Memory B cell (primary cell): ENCODE results near the gene TXNDC8.
"Not testable (repeated sequence)": the region's sequence is repeated elsewhere in the genome, so short reads cannot be mapped to it uniquely, and the experiment has no call there.

ENCODE experiments used
- ATAC-seq: fragments of 150-1000 bp; cut with Tn5 transposase; 2 replicates; pipeline ENCODE4 v1.10.0; 2021; ENCODE audit warnings: low read depth, mild to moderate bottlenecking, moderate library complexity
- DNase-seq, 2 donors: peaks; one replicate each; pipeline ENCODE4 v3.0.0; 2022; ENCODE audit warnings: low spot score in 2 of 2
- H3K27ac Mint-ChIP-seq: one replicate; pipeline ENCODE4 v1.8.0; 2022; ENCODE audit warnings: mild to moderate bottlenecking, moderate library complexity, mixed read lengths
- H3K27me3 Mint-ChIP-seq: one replicate; pipeline ENCODE4 v1.8.0; 2022; ENCODE audit warnings: mixed read lengths
- H3K36me3 Mint-ChIP-seq: one replicate; pipeline ENCODE4 v1.8.0; 2022; ENCODE audit warnings: mild to moderate bottlenecking, mixed read lengths
- H3K4me1 Mint-ChIP-seq: one replicate; pipeline ENCODE4 v1.8.0; 2022; ENCODE audit warnings: mixed read lengths
- H3K4me3 Mint-ChIP-seq: one replicate; pipeline ENCODE4 v1.8.0; 2022; ENCODE audit warnings: mild to moderate bottlenecking, moderate library complexity, mixed read lengths
- H3K9me3 Mint-ChIP-seq: one replicate; pipeline ENCODE4 v1.8.0; 2022; ENCODE audit warnings: mixed read lengths

The TXNDC8 gene

GRCh38 chr9:110337727-110338126 is at the start of gene TXNDC8:
Gene TXNDC8 (minus strand): TSS chr9:110337863.
- Mint-ChIP-seq H3K4me3 (no peak within 1 kb of the TSS), H3K27me3 (peaks cover 2% of the 10 kb centered on the region), H3K36me3 (no peaks in the 10 kb centered on the region), H3K4me1 (peaks cover 3% of the 10 kb centered on the region), H3K27ac (no peak within 1 kb of the TSS), H3K9me3 (no peaks in the 10 kb centered on the region)
- no peak for DNase-seq
- no peak for ATAC-seq

GRCh38 chr9:110383491-110383890 is 45.8 kb upstream of the TXNDC8 start:
- H3K27me3 Mint-ChIP-seq: peaks cover 8% of the 10 kb centered on the region
- H3K27ac Mint-ChIP-seq: no peak overlapping the region
- H3K4me1 Mint-ChIP-seq: no peaks in the 10 kb centered on the region
- H3K36me3 Mint-ChIP-seq: no peaks in the 10 kb centered on the region
- ATAC-seq: no peak
- DNase-seq: no peak
- H3K9me3 Mint-ChIP-seq: peaks cover 2% of the 10 kb centered on the region
- no peak overlapping the region for H3K4me3 Mint-ChIP-seq

GRCh38 chr9:110382731-110383130 is 45.1 kb upstream of the TXNDC8 start:
- peaks cover 2% of the 10 kb centered on the region for H3K9me3 Mint-ChIP-seq
- H3K36me3 Mint-ChIP-seq: no peaks in the 10 kb centered on the region
- H3K27me3 Mint-ChIP-seq: peaks cover 12% of the 10 kb centered on the region
- no peak overlapping the region for H3K27ac Mint-ChIP-seq
- no peak overlapping the region for H3K4me3 Mint-ChIP-seq
- H3K4me1 Mint-ChIP-seq: no peaks in the 10 kb centered on the region
- ATAC-seq (no peak), DNase-seq (no peak)

GRCh38 chr9:110371411-110372007 is 33.8 kb upstream of the TXNDC8 start:
- Mint-ChIP-seq H3K27ac (no peak overlapping the region), H3K4me1 (no peaks in the 10 kb centered on the region), H3K36me3 (no peaks in the 10 kb centered on the region), H3K27me3 (no peaks in the 10 kb centered on the region), H3K4me3 (no peak overlapping the region), H3K9me3 (no peaks in the 10 kb centered on the region)
- no peak for DNase-seq
- ATAC-seq: no peak

GRCh38 chr9:110370315-110370714 is 32.7 kb upstream of the TXNDC8 start:
- ATAC-seq (no peak), DNase-seq (no peak)
- no peaks in the 10 kb centered on the region for H3K9me3 Mint-ChIP-seq
- no peaks in the 10 kb centered on the region for H3K4me1 Mint-ChIP-seq
- H3K36me3 Mint-ChIP-seq: no peaks in the 10 kb centered on the region
- no peak overlapping the region for H3K27ac Mint-ChIP-seq
- H3K4me3 Mint-ChIP-seq: no peak overlapping the region
- H3K27me3 Mint-ChIP-seq: no peaks in the 10 kb centered on the region

- Mint-ChIP-seq H3K4me1 (no peaks in the 10 kb centered on the region), H3K9me3 (no peaks in the 10 kb centered on the region), H3K27me3 (peaks cover 2% of the 10 kb centered on the region), H3K36me3 (no peaks in the 10 kb centered on the region), H3K27ac (no peak overlapping the region), H3K4me3 (no peak overlapping the region)
- DNase-seq: no peak
- no peak for ATAC-seq
Observed at GRCh38 chr9:110364451-110364850, 26.8 kb upstream of the TXNDC8 start.

GRCh38 chr9:110358992-110359391 is 21.3 kb upstream of the TXNDC8 start:
- H3K36me3 Mint-ChIP-seq, ATAC-seq, DNase-seq, H3K27ac Mint-ChIP-seq, H3K4me1 Mint-ChIP-seq, H3K9me3 Mint-ChIP-seq, H3K4me3 Mint-ChIP-seq, H3K27me3 Mint-ChIP-seq: not testable (repeated sequence)

GRCh38 chr9:110357505-110357904 is 19.8 kb upstream of the TXNDC8 start:
- no peak for DNase-seq
- H3K4me3 Mint-ChIP-seq: no peak overlapping the region
- no peak for ATAC-seq
- H3K9me3 Mint-ChIP-seq: peaks cover 1% of the 10 kb centered on the region
- H3K27me3 Mint-ChIP-seq: no peaks in the 10 kb centered on the region
- H3K4me1 Mint-ChIP-seq: no peaks in the 10 kb centered on the region
- H3K27ac Mint-ChIP-seq: no peak overlapping the region
- no peaks in the 10 kb centered on the region for H3K36me3 Mint-ChIP-seq

- H3K4me1 Mint-ChIP-seq: no peaks in the 10 kb centered on the region
- no peaks in the 10 kb centered on the region for H3K36me3 Mint-ChIP-seq
- peaks cover 1% of the 10 kb centered on the region for H3K9me3 Mint-ChIP-seq
- no peak overlapping the region for H3K27ac Mint-ChIP-seq
- no peaks in the 10 kb centered on the region for H3K27me3 Mint-ChIP-seq
- no peak for DNase-seq
- H3K4me3 Mint-ChIP-seq: no peak overlapping the region
- ATAC-seq: no peak
Observed at GRCh38 chr9:110356639-110357395, 19.2 kb upstream of the TXNDC8 start.

- Mint-ChIP-seq H3K4me3 (no peak overlapping the region), H3K4me1 (no peaks in the 10 kb centered on the region), H3K9me3 (peaks cover 1% of the 10 kb centered on the region), H3K27me3 (no peaks in the 10 kb centered on the region), H3K27ac (no peak overlapping the region), H3K36me3 (no peaks in the 10 kb centered on the region)
- no peak for ATAC-seq
- DNase-seq: no peak
Observed at GRCh38 chr9:110355911-110356310, 18.2 kb upstream of the TXNDC8 start.

- Mint-ChIP-seq H3K27me3 (peaks cover 2% of the 10 kb centered on the region), H3K9me3 (no peaks in the 10 kb centered on the region), H3K36me3 (no peaks in the 10 kb centered on the region), H3K4me3 (no peak overlapping the region), H3K27ac (no peak overlapping the region), H3K4me1 (no peaks in the 10 kb centered on the region)
- no peak for ATAC-seq
- no peak for DNase-seq
Observed at GRCh38 chr9:110351009-110351467, 13.4 kb upstream of the TXNDC8 start.

- Mint-ChIP-seq H3K4me3 (no peak overlapping the region), H3K27ac (no peak overlapping the region), H3K36me3 (no peaks in the 10 kb centered on the region), H3K27me3 (peaks cover 2% of the 10 kb centered on the region), H3K4me1 (no peaks in the 10 kb centered on the region), H3K9me3 (no peaks in the 10 kb centered on the region)
- no peak for ATAC-seq
- DNase-seq: no peak
Observed at GRCh38 chr9:110346325-110346724, 8.7 kb upstream of the TXNDC8 start.

- DNase-seq (no peak), ATAC-seq (no peak)
- Mint-ChIP-seq H3K4me3 (no peak overlapping the region), H3K27me3 (peaks cover 3% of the 10 kb centered on the region), H3K36me3 (no peaks in the 10 kb centered on the region), H3K9me3 (no peaks in the 10 kb centered on the region), H3K4me1 (no peaks in the 10 kb centered on the region), H3K27ac (no peak overlapping the region)
Observed at GRCh38 chr9:110344821-110345220, 7.2 kb upstream of the TXNDC8 start.

- ATAC-seq (no peak), DNase-seq (no peak)
- H3K27ac Mint-ChIP-seq: no peak overlapping the region
- H3K4me1 Mint-ChIP-seq: no peaks in the 10 kb centered on the region
- no peaks in the 10 kb centered on the region for H3K9me3 Mint-ChIP-seq
- H3K27me3 Mint-ChIP-seq: peaks cover 2% of the 10 kb centered on the region
- H3K36me3 Mint-ChIP-seq: no peaks in the 10 kb centered on the region
- H3K4me3 Mint-ChIP-seq: no peak overlapping the region
Observed at GRCh38 chr9:110343551-110343950, 5.9 kb upstream of the TXNDC8 start.

GRCh38 chr9:110340306-110340705 is 2.6 kb upstream of the TXNDC8 start:
- Mint-ChIP-seq H3K4me3 (no peak overlapping the region), H3K4me1 (peaks cover 2% of the 10 kb centered on the region), H3K36me3 (no peaks in the 10 kb centered on the region), H3K27me3 (peaks cover 2% of the 10 kb centered on the region), H3K9me3 (no peaks in the 10 kb centered on the region), H3K27ac (no peak overlapping the region)
- ATAC-seq: no peak
- DNase-seq: no peak
